HG02610 (cell line): ENCODE results near the gene NHSL2.
"Not testable (repeated sequence)": the region's sequence is repeated elsewhere in the genome, so short reads cannot be mapped to it uniquely, and the experiment has no call there.

Source experiments
- ATAC-seq: cut with Tn5 transposase; IDR thresholded peaks from one replicate; pipeline ENCODE4 v1.9.1; 2021; ENCODE audit warnings: mild to moderate bottlenecking, moderate library complexity; ENCODE audit not compliant: unreplicated experiment

Gene NHSL2

GRCh38 chrX:71910643-71910985 lies at the start of gene NHSL2:
Gene NHSL2 (plus strand): TSS chrX:71910845.
- no peak for ATAC-seq

GRCh38 chrX:71867680-71868079 lies 43.0 kb upstream of the NHSL2 start:
- ATAC-seq = no peak

- ATAC-seq = not testable (repeated sequence)
These were observed 41.1 kb upstream of the NHSL2 start for GRCh38 chrX:71869566-71869965.

- no peak for ATAC-seq
These were observed 40.2 kb upstream of the NHSL2 start for GRCh38 chrX:71870208-71871098.

- no peak for ATAC-seq
These were observed 39.3 kb upstream of the NHSL2 start for GRCh38 chrX:71871367-71871766.

- no peak for ATAC-seq
These were observed 37.8 kb upstream of the NHSL2 start for GRCh38 chrX:71872542-71873458.

- no peak for ATAC-seq
These were observed 37.2 kb upstream of the NHSL2 start for GRCh38 chrX:71873459-71873833.

- not testable (repeated sequence) for ATAC-seq
These were observed 33.8 kb upstream of the NHSL2 start for GRCh38 chrX:71876841-71877240.

GRCh38 chrX:71885099-71885498 lies 25.5 kb upstream of the NHSL2 start:
- no peak for ATAC-seq

- no peak for ATAC-seq
These were observed 15.0 kb upstream of the NHSL2 start for GRCh38 chrX:71895607-71896006.

- no peak for ATAC-seq
These were observed 4.5 kb upstream of the NHSL2 start for GRCh38 chrX:71906144-71906543.

- no peak for ATAC-seq
These were observed 2.3 kb upstream of the NHSL2 start for GRCh38 chrX:71908387-71908786.

- ATAC-seq = no peak
These were observed 689 bp upstream of the NHSL2 start for GRCh38 chrX:71909956-71910355.

- no peak for ATAC-seq
These were observed 513 bp downstream of the NHSL2 start for GRCh38 chrX:71910986-71911730.

GRCh38 chrX:71911731-71912050 lies 1.0 kb downstream of the NHSL2 start:
- ATAC-seq = no peak

GRCh38 chrX:71912156-71912555 lies 1.5 kb downstream of the NHSL2 start:
- no peak for ATAC-seq

GRCh38 chrX:71913156-71913950 lies 2.7 kb downstream of the NHSL2 start:
- no peak for ATAC-seq

GRCh38 chrX:71917621-71918343 lies 7.1 kb downstream of the NHSL2 start:
- no peak for ATAC-seq

GRCh38 chrX:71919431-71919830 lies 8.8 kb downstream of the NHSL2 start:
- no peak for ATAC-seq

- ATAC-seq = no peak
These were observed 9.2 kb downstream of the NHSL2 start for GRCh38 chrX:71919886-71920285.
